ENCODE data around the gene CCS. TPM values are rescaled to one million over a fixed set of nuclear protein-coding genes. Genes with fewer than 3 reads are reported as not detected.
"Not testable (repeated sequence)": the region's sequence is repeated elsewhere in the genome, so short reads cannot be mapped to it uniquely, and the experiment has no call there.

Gene CCS, protein sequence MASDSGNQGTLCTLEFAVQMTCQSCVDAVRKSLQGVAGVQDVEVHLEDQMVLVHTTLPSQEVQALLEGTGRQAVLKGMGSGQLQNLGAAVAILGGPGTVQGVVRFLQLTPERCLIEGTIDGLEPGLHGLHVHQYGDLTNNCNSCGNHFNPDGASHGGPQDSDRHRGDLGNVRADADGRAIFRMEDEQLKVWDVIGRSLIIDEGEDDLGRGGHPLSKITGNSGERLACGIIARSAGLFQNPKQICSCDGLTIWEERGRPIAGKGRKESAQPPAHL
- total RNA-seq (2014; rRNA removed; shearing (Covaris generic)) (31.7 and 32.6 TPM in 2 replicates), total RNA-seq (2022) (34.4 and 36.7 TPM in 2 replicates), Bru-seq, nascent RNA (percentile 53 among the genes with signal in this experiment), BruChase-seq, experiment 1, labeled RNA remaining after a 6-hour chase (percentile 66 among the genes with signal in this experiment), BruChase-seq, experiment 2, labeled RNA remaining after a 2-hour chase (percentile 61 among the genes with signal in this experiment)
- long read RNA-seq, partial matches to known transcripts, result 2 of 22 reads
- long read RNA-seq, other reads (novel, unspliced or antisense), result 13 of 22 reads

DNA sequence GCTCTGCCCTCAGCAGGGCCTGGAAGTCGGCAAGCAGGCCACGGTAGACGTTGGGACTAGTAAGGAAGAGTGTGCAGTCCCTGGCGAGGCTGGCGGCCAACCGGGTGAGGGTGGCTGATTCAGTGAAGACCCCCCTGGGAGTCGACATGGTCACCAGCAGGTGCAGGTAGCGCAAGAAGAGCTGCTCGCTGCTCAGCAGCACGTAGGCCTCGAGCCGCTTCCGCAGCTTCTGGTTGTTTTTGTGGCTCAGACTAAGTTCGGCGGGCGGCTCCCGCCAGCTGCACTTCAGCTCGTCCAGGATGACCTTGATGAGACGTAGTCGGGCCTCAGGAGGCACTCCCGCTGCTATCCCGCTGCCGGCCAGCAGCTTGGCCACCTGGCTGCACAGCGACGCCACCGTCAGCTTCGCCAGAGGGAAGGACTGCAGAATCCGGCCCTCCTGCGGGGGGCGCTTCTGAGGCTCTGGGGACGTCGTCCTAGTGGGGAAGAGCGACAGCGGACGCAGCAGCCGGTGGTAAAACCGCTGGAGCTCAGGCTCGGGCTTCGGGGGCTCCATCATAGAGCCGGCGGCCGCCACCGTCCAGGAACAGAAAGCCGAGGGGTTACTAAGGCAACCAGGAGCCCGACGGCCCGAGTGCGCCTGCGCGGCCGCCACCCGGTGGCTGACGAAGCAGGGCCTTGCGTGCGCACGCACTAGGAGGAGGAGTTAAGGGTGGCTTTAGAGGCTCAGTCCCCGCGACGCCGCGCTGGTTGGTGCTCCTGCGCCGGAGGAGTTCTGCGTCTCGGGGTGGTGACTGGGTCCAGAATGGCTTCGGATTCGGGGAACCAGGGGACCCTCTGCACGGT is at the start of gene CCS, which contains the start of gene CCDC87:
Gene CCS (plus strand): TSS at position 729 of the 846 bp plus-strand sequence. CDS start 77 bp downstream, at position 806.
Gene CCDC87 (minus strand): TSS at position 607 of the 846 bp plus-strand sequence. CDS start 48 bp downstream, at position 559.
- POLR2A ChIA-PET, result interaction anchor here (0.6 to 0.7 kb wide), 3 partner anchors 19 to 45 kb away, joined by 3 to 4 read pairs (median 3); partner anchors contain the start of gene RBM14
- peak within 1 kb of the TSS; percentile 73 for H3K4me3 ChIP-seq (ENCODE audit: low read depth, low read length, poor library complexity, severe bottlenecking)
- no TSS peak for BruUV-seq (replicated peaks)
- DNase-seq (ENCODE audit: low spot score), result peak; percentile 97
- no peaks in the 10 kb centered on the region for H4K20me1 ChIP-seq (ENCODE audit: insufficient read depth, low read length)
- CTCF ChIA-PET (ENCODE audit: unreplicated experiment), result interaction anchor here (1.1 to 1.4 kb wide), 2 partner anchors 17 to 86 kb away, joined by 3 to 4 read pairs; no protein-coding TSS in a partner anchor
- no peaks in the 10 kb centered on the region for H3K9me2 ChIP-seq (ENCODE audit: insufficient read depth, low read length)
- no peak within 1 kb of the TSS for H3K27ac ChIP-seq (ENCODE audit: low read depth, low read length, poor library complexity, severe bottlenecking)
- intact Hi-C loops (cut with micrococcal nuclease; ENCODE audit: unreplicated experiment), result loop anchor here (2.0 to 5.0 kb wide), 2 partner anchors 24 to 85 kb away; partner anchors contain the start of genes RBM14 and RBM4B
- no peaks in the 10 kb centered on the region for H3K9me3 ChIP-seq (ENCODE audit: low read length)
- H2AFZ ChIP-seq (ENCODE audit: low read length), result peak within 1 kb of the TSS; percentile 68
- H3K4me1 ChIP-seq (ENCODE audit: insufficient read depth, low read length, poor library complexity, severe bottlenecking), result peaks cover 29% of the 10 kb centered on the region
- H3K36me3 ChIP-seq (ENCODE audit: insufficient read depth, low read length), result no peaks in the 10 kb centered on the region
- H3K79me2 ChIP-seq (ENCODE audit: insufficient read depth, low read depth, low read length), result peaks cover 5% of the 10 kb centered on the region; the same call in 1 of the 2 replicates
- peak within 1 kb of the TSS; percentile 95 for H3K4me2 ChIP-seq (ENCODE audit: low read length)
- no peak for TF ChIP-seq EZH2phosphoT487 (IDR thresholded peaks at IDR 0.05; ENCODE audit: borderline replicate concordance, low read depth, low read length)
- TF ChIP-seq, protein P1, sequence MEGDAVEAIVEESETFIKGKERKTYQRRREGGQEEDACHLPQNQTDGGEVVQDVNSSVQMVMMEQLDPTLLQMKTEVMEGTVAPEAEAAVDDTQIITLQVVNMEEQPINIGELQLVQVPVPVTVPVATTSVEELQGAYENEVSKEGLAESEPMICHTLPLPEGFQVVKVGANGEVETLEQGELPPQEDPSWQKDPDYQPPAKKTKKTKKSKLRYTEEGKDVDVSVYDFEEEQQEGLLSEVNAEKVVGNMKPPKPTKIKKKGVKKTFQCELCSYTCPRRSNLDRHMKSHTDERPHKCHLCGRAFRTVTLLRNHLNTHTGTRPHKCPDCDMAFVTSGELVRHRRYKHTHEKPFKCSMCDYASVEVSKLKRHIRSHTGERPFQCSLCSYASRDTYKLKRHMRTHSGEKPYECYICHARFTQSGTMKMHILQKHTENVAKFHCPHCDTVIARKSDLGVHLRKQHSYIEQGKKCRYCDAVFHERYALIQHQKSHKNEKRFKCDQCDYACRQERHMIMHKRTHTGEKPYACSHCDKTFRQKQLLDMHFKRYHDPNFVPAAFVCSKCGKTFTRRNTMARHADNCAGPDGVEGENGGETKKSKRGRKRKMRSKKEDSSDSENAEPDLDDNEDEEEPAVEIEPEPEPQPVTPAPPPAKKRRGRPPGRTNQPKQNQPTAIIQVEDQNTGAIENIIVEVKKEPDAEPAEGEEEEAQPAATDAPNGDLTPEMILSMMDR (conservative IDR thresholded peaks at IDR 0.05; ENCODE audit: low read length), result peak; percentile 71

- Histone ChIP-seq H3K9me3 (ENCODE audit: low read length) (no peaks in the 10 kb centered on the region), H3K4me3 (ENCODE audit: low read depth, low read length, poor library complexity, severe bottlenecking) (peak overlapping the region; percentile 89), H3K4me1 (ENCODE audit: insufficient read depth, low read length, poor library complexity, severe bottlenecking) (peaks cover 33% of the 10 kb centered on the region), H2AFZ (ENCODE audit: low read length) (peak overlapping the region; percentile 49; the same call in 1 of the 2 replicates), H3K79me2 (ENCODE audit: insufficient read depth, low read depth, low read length) (peaks cover 9% of the 10 kb centered on the region; the same call in 1 of the 2 replicates), H4K20me1 (ENCODE audit: insufficient read depth, low read length) (no peaks in the 10 kb centered on the region), H3K27ac (ENCODE audit: low read depth, low read length, poor library complexity, severe bottlenecking) (peak overlapping the region; percentile 79), H3K36me3 (ENCODE audit: insufficient read depth, low read length) (peaks cover 13% of the 10 kb centered on the region), H3K9me2 (ENCODE audit: insufficient read depth, low read length) (no peaks in the 10 kb centered on the region), H3K4me2 (ENCODE audit: low read length) (peak overlapping the region; percentile 86)
- BruUV-seq (replicated peaks), result no TSS peak
- peak; percentile 95 for DNase-seq (ENCODE audit: low spot score)
- ChIA-PET POLR2A (no interaction called here), CTCF (ENCODE audit: unreplicated experiment) (no interaction called here)
- intact Hi-C loops (cut with micrococcal nuclease; ENCODE audit: unreplicated experiment), result loop anchor here (1.0 to 5.0 kb wide), 2 partner anchors 74 to 135 kb away; partner anchors contain the start of gene RBM14
- TF ChIP-seq, protein P1 (conservative IDR thresholded peaks at IDR 0.05; ENCODE audit: low read length), result peak; percentile 83
- TF ChIP-seq EZH2phosphoT487 (IDR thresholded peaks at IDR 0.05; ENCODE audit: borderline replicate concordance, low read depth, low read length), result no peak
These were observed 49.5 kb upstream of the CCS start for GRCh38 chr11:66543263-66544107.

- intact Hi-C loops (cut with micrococcal nuclease; ENCODE audit: unreplicated experiment), result loop anchor here (5.0 kb wide), 1 partner anchor 72 kb away; the partner anchor contains the start of gene RBM14
- H3K4me1 ChIP-seq (ENCODE audit: insufficient read depth, low read length, poor library complexity, severe bottlenecking), result peaks cover 33% of the 10 kb centered on the region
- not testable (repeated sequence) for H3K79me2 ChIP-seq (ENCODE audit: insufficient read depth, low read depth, low read length); H3K9me2 ChIP-seq (ENCODE audit: insufficient read depth, low read length); H4K20me1 ChIP-seq (ENCODE audit: insufficient read depth, low read length); H3K9me3 ChIP-seq (ENCODE audit: low read length)
- ChIA-PET CTCF (ENCODE audit: unreplicated experiment) (interaction anchor here (1.5 kb wide), 1 partner anchor 133 kb away, joined by 7 read pairs; the partner anchor contains the start of gene RBM4B), POLR2A (interaction anchor here (0.6 to 2.8 kb wide), 3 partner anchors 11 to 133 kb away, joined by 4 to 11 read pairs (median 5); partner anchors contain the start of gene RBM4B)
- H3K4me3 ChIP-seq (ENCODE audit: low read depth, low read length, poor library complexity, severe bottlenecking), result peak overlapping the region; percentile 89
- H3K27ac ChIP-seq (ENCODE audit: low read depth, low read length, poor library complexity, severe bottlenecking), result peak overlapping the region; percentile 79
- TSS peak; percentile 75 for BruUV-seq (replicated peaks)
- peaks cover 13% of the 10 kb centered on the region for H3K36me3 ChIP-seq (ENCODE audit: insufficient read depth, low read length)
- peak overlapping the region; percentile 86 for H3K4me2 ChIP-seq (ENCODE audit: low read length)
- DNase-seq (ENCODE audit: low spot score), result peak; percentile 41
- H2AFZ ChIP-seq (ENCODE audit: low read length), result peak overlapping the region; percentile 88
These were observed 48.0 kb upstream of the CCS start for GRCh38 chr11:66544952-66545351.
